Loucy (cell line): Measurements from ENCODE around the gene INHBB.

Source experiments
- H2AFZ ChIP-seq: fragments of 200-600 bp; sonication (generic); 2 replicates; pipeline ENCODE4 v1.6.0; 2016; ENCODE audit warnings: antibody characterized with exemption, mild to moderate bottlenecking, low read length, moderate library complexity
- H3F3A ChIP-seq: fragments of 200-600 bp; 2 replicates; pipeline ENCODE4 v1.6.0; 2016; ENCODE audit warnings: antibody characterized with exemption, low read depth, mild to moderate bottlenecking
- H3K27me3 ChIP-seq: fragments of 200-600 bp; sonication (generic); 2 replicates; pipeline ENCODE4 v1.6.1; 2014; ENCODE audit warnings: low read length, mild to moderate bottlenecking; ENCODE audit not compliant: insufficient read depth, poor library complexity, severe bottlenecking
- H3K36me3 ChIP-seq: fragments of 200-600 bp; sonication (generic); 2 replicates; pipeline ENCODE4 v1.6.1; 2016; ENCODE audit warnings: low read length; ENCODE audit not compliant: insufficient read depth
- H3K4me1 ChIP-seq: fragments of 200-600 bp; sonication (generic); 2 replicates; pipeline ENCODE4 v1.5.1; 2014; ENCODE audit warnings: low read length, mild to moderate bottlenecking; ENCODE audit not compliant: insufficient read depth, poor library complexity, severe bottlenecking
- H3K4me2 ChIP-seq: fragments of 200-600 bp; sonication (generic); 2 replicates; pipeline ENCODE4 v1.6.0; 2014; ENCODE audit warnings: antibody characterized with exemption, low read length, low read depth, mild to moderate bottlenecking; ENCODE audit not compliant: poor library complexity, severe bottlenecking
- H3K4me3 ChIP-seq: fragments of 200-600 bp; sonication (generic); 2 replicates; pipeline ENCODE4 v1.5.1; 2014; ENCODE audit warnings: low read length, mild to moderate bottlenecking, mixed read lengths; ENCODE audit not compliant: poor library complexity, severe bottlenecking
- H3K79me2 ChIP-seq: fragments of 200-600 bp; sonication (generic); 2 replicates; pipeline ENCODE4 v1.6.1; 2014; ENCODE audit warnings: low read length; ENCODE audit not compliant: insufficient read depth
- H3K9ac ChIP-seq: fragments of 200-600 bp; sonication (generic); 2 replicates; pipeline ENCODE4 v1.6.0; 2014; ENCODE audit warnings: mild to moderate bottlenecking, low read depth, low read length, moderate library complexity; ENCODE audit not compliant: poor library complexity, severe bottlenecking
- H3K9me2 ChIP-seq: fragments of 200-600 bp; sonication (generic); replicated peaks from 2 replicates; pipeline ENCODE4 v1.6.1; 2016; ENCODE audit warnings: low read depth, low read length, mixed read lengths
- H3K9me3 ChIP-seq: fragments of 200-600 bp; sonication (generic); 2 replicates; pipeline ENCODE4 v1.6.1; 2014; ENCODE audit warnings: mild to moderate bottlenecking, antibody characterized with exemption, low read length, low read depth; ENCODE audit not compliant: insufficient read depth
- H4K20me1 ChIP-seq: fragments of 200-600 bp; sonication (generic); 2 replicates; pipeline ENCODE4 v1.6.0; 2014; ENCODE audit warnings: antibody characterized with exemption, low read length, mild to moderate bottlenecking; ENCODE audit not compliant: insufficient read depth, poor library complexity, severe bottlenecking
- EZH2phosphoT487 ChIP-seq: fragments of 200-600 bp; IDR thresholded peaks from 2 replicates; pipeline ENCODE4 v1.6.1; 2018; ENCODE audit warnings: antibody characterized with exemption, mild to moderate bottlenecking, moderate library complexity, borderline replicate concordance
- TF ChIP-seq, protein P1 (sequence below): fragments of 200-600 bp; sonication (generic); conservative IDR thresholded peaks from 2 replicates; pipeline ENCODE4 v1.5.1; 2014; ENCODE audit warnings: mild to moderate bottlenecking, antibody characterized with exemption, low read length

Gene INHBB

DNA sequence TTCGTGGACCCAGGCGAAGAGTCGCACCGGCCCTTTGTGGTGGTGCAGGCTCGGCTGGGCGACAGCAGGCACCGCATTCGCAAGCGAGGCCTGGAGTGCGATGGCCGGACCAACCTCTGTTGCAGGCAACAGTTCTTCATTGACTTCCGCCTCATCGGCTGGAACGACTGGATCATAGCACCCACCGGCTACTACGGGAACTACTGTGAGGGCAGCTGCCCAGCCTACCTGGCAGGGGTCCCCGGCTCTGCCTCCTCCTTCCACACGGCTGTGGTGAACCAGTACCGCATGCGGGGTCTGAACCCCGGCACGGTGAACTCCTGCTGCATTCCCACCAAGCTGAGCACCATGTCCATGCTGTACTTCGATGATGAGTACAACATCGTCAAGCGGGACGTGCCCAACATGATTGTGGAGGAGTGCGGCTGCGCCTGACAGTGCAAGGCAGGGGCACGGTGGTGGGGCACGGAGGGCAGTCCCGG, 3.5 kb downstream of the INHBB start:
- no peaks in the 10 kb centered on the region for H4K20me1 ChIP-seq

DNA sequence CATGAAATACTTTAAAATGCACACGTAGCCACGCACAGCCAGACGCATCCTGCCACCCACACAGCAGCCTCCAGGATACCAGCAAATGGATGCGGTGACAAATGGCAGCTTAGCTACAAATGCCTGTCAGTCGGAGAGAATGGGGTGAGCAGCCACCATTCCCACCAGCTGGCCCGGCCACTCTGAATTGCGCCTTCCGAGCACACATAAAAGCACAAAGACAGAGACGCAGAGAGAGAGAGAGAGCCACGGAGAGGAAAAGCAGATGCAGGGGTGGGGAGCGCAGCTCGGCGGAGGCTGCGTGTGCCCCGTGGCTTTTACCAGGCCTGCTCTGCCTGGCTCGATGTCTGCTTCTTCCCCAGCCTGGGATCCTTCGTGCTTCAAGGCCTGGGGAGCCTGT, 4.1 kb downstream of the INHBB start:
- Histone ChIP-seq H3K36me3 (no peaks in the 10 kb centered on the region), H3K4me1 (no peaks in the 10 kb centered on the region), H3K9ac (no peak overlapping the region), H3K4me2 (no peak overlapping the region), H4K20me1 (no peaks in the 10 kb centered on the region), H3K79me2 (no peaks in the 10 kb centered on the region), H3K9me2 (no peaks in the 10 kb centered on the region), H3K27me3 (no peaks in the 10 kb centered on the region), H2AFZ (no peak overlapping the region), H3K4me3 (no peak overlapping the region), H3K9me3 (no peaks in the 10 kb centered on the region), H3F3A (no peaks in the 10 kb centered on the region)
- no peak for TF ChIP-seq EZH2phosphoT487
- TF ChIP-seq, protein P1, sequence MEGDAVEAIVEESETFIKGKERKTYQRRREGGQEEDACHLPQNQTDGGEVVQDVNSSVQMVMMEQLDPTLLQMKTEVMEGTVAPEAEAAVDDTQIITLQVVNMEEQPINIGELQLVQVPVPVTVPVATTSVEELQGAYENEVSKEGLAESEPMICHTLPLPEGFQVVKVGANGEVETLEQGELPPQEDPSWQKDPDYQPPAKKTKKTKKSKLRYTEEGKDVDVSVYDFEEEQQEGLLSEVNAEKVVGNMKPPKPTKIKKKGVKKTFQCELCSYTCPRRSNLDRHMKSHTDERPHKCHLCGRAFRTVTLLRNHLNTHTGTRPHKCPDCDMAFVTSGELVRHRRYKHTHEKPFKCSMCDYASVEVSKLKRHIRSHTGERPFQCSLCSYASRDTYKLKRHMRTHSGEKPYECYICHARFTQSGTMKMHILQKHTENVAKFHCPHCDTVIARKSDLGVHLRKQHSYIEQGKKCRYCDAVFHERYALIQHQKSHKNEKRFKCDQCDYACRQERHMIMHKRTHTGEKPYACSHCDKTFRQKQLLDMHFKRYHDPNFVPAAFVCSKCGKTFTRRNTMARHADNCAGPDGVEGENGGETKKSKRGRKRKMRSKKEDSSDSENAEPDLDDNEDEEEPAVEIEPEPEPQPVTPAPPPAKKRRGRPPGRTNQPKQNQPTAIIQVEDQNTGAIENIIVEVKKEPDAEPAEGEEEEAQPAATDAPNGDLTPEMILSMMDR = no peak

More for the DNA sequence above, 3.5 kb downstream of the INHBB start:
- H3K4me3 ChIP-seq = no peak overlapping the region
- peaks cover 4% of the 10 kb centered on the region for H3K27me3 ChIP-seq
- H3K4me1 ChIP-seq = no peaks in the 10 kb centered on the region
- no peak for TF ChIP-seq EZH2phosphoT487
- TF ChIP-seq, protein P1 = no peak
- no peaks in the 10 kb centered on the region for H3K79me2 ChIP-seq
- H3K9me3 ChIP-seq = no peaks in the 10 kb centered on the region
- no peaks in the 10 kb centered on the region for H3K9me2 ChIP-seq
- H3F3A ChIP-seq = no peaks in the 10 kb centered on the region
- H3K9ac ChIP-seq = no peak overlapping the region
- no peaks in the 10 kb centered on the region for H3K36me3 ChIP-seq
- H2AFZ ChIP-seq = no peak overlapping the region
- no peak overlapping the region for H3K4me2 ChIP-seq

DNA sequence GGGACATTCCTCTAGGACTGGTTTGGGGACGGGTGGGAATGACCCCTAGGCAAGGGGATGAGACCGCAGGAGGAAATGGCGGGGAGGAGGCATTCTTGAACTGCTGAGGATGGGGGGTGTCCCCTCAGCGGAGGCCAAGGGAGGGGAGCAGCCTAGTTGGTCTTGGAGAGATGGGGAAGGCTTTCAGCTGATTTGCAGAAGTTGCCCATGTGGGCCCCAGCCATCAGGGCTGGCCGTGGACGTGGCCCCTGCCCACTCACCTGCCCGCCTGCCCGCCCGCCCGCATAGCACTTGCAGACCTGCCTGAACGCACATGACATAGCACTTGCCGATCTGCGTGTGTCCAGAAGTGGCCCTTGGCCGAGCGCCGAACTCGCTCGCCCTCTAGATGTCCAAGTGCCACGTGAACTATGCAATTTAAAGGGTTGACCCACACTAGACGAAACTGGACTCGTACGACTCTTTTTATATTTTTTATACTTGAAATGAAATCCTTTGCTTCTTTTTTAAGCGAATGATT, 4.9 kb downstream of the INHBB start:
- H3K4me3 ChIP-seq = no peak overlapping the region
- H4K20me1 ChIP-seq = no peaks in the 10 kb centered on the region

More for the DNA sequence above, 4.9 kb downstream of the INHBB start:
- Histone ChIP-seq H3K4me2 (no peak overlapping the region), H3F3A (no peaks in the 10 kb centered on the region), H2AFZ (no peak overlapping the region), H3K9me3 (no peaks in the 10 kb centered on the region), H3K79me2 (no peaks in the 10 kb centered on the region), H3K36me3 (no peaks in the 10 kb centered on the region), H3K9me2 (no peaks in the 10 kb centered on the region), H3K4me1 (no peaks in the 10 kb centered on the region), H3K9ac (no peak overlapping the region), H3K27me3 (no peaks in the 10 kb centered on the region)
- no peak for TF ChIP-seq EZH2phosphoT487
- TF ChIP-seq, protein P1 = no peak
